Neural cell (in vitro differentiated cells): ENCODE measurements around the gene FGGY. TPM values are rescaled to one million over a fixed set of nuclear protein-coding genes. Genes with fewer than 3 reads are reported as not detected.

Source experiments
- H2AFZ ChIP-seq: fragments of 200-600, 300-800 bp; sonication (generic), shearing (Covaris generic); 2 replicates; pipeline ENCODE4 v1.6.0; 2014; ENCODE audit warnings: low read depth, mild to moderate bottlenecking, antibody characterized with exemption, low read length, moderate library complexity
- H3F3A ChIP-seq: fragments of 200-600 bp; shearing (Covaris generic); 2 replicates; pipeline ENCODE4 v1.6.1; 2016; ENCODE audit warnings: mild to moderate bottlenecking, moderate library complexity, mixed read lengths, antibody characterized with exemption, low read length; ENCODE audit not compliant: insufficient read depth, poor library complexity, severe bottlenecking
- H3K27ac ChIP-seq: fragments of 200-600, 300-800 bp; sonication (generic), shearing (Covaris generic); 2 replicates; pipeline ENCODE4 v1.5.1; 2014; ENCODE audit warnings: mild to moderate bottlenecking, low read length, moderate library complexity
- H3K27me3 ChIP-seq: fragments of 300-800, 200-600 bp; sonication (generic), shearing (Covaris generic); 2 replicates; pipeline ENCODE4 v1.6.0; 2014; ENCODE audit warnings: mild to moderate bottlenecking, low read depth, low read length, moderate library complexity; ENCODE audit not compliant: insufficient read depth
- H3K36me3 ChIP-seq: fragments of 300-800, 200-600 bp; sonication (generic), shearing (Covaris generic); 2 replicates; pipeline ENCODE4 v1.5.1; 2014; ENCODE audit warnings: mild to moderate bottlenecking, antibody characterized with exemption, low read length, moderate library complexity; ENCODE audit not compliant: insufficient read depth
- H3K4me2 ChIP-seq: fragments of 300-800, 200-600 bp; sonication (generic), shearing (Covaris generic); 2 replicates; pipeline ENCODE4 v1.6.0; 2014; ENCODE audit warnings: mild to moderate bottlenecking, low read length
- H3K4me3 ChIP-seq: fragments of 300-800, 200-600 bp; sonication (generic), shearing (Covaris generic); 2 replicates; pipeline ENCODE4 v1.5.1; 2014; ENCODE audit warnings: mild to moderate bottlenecking, low read length, moderate library complexity
- H3K79me2 ChIP-seq: fragments of 200-600 bp; shearing (Covaris generic); replicated peaks from 2 replicates; pipeline ENCODE4 v1.6.0; 2014; ENCODE audit warnings: mild to moderate bottlenecking, low read length, moderate library complexity; ENCODE audit not compliant: insufficient read depth
- H3K9ac ChIP-seq: fragments of 300-800, 200-600 bp; sonication (generic), shearing (Covaris generic); 2 replicates; pipeline ENCODE4 v1.6.1; 2016; ENCODE audit warnings: mild to moderate bottlenecking, low read length, mixed read lengths
- H3K9me2 ChIP-seq: fragments of 200-600 bp; shearing (Covaris generic); 2 replicates; pipeline ENCODE4 v1.6.1; 2016; ENCODE audit warnings: mild to moderate bottlenecking, low read length, mixed read lengths; ENCODE audit not compliant: insufficient read depth
- H3K9me3 ChIP-seq: fragments of 200-600, 300-800 bp; sonication (generic), shearing (Covaris generic); 2 replicates; pipeline ENCODE4 v1.6.1; 2016; ENCODE audit warnings: mild to moderate bottlenecking, mixed run types, low read length, moderate library complexity, mixed read lengths
- H4K20me1 ChIP-seq: fragments of 200-600 bp; shearing (Covaris generic); 2 replicates; pipeline ENCODE4 v1.6.1; 2016; ENCODE audit warnings: mild to moderate bottlenecking, mixed run types; ENCODE audit not compliant: insufficient read depth
- CTCF ChIP-seq: fragments of 450-650 bp; IDR thresholded peaks from 2 replicates; pipeline ENCODE4 v1.5.1; 2014; ENCODE audit warnings: antibody characterized with exemption, mild to moderate bottlenecking, moderate library complexity; ENCODE audit not compliant: poor library complexity, severe bottlenecking
- EP300 ChIP-seq: fragments of 450-650 bp; conservative IDR thresholded peaks from 2 replicates; pipeline ENCODE4 v1.6.1; 2014; ENCODE audit warnings: antibody characterized with exemption, mild to moderate bottlenecking, moderate library complexity; ENCODE audit not compliant: poor library complexity, severe bottlenecking
- EZH2 ChIP-seq: fragments of 200-600, 300-800 bp; shearing (Covaris generic), sonication (generic); IDR thresholded peaks from 2 replicates; pipeline ENCODE4 v1.6.1; 2014; ENCODE audit warnings: antibody characterized with exemption, low read length, borderline replicate concordance, mild to moderate bottlenecking; ENCODE audit not compliant: insufficient read depth, poor library complexity, severe bottlenecking
- MXI1 ChIP-seq: fragments of 450-650 bp; conservative IDR thresholded peaks from 2 replicates; pipeline ENCODE4 v1.6.1; 2014; ENCODE audit warnings: antibody characterized with exemption, mild to moderate bottlenecking; ENCODE audit not compliant: poor library complexity, severe bottlenecking
- POLR2AphosphoS5 ChIP-seq: IDR thresholded peaks from 2 replicates; pipeline ENCODE4 v1.6.1; 2012
- RAD21 ChIP-seq: fragments of 450-650 bp; conservative IDR thresholded peaks from 2 replicates; pipeline ENCODE4 v1.6.1; 2014; ENCODE audit warnings: antibody characterized with exemption, mild to moderate bottlenecking, moderate library complexity
- REST ChIP-seq: IDR thresholded peaks from 2 replicates; pipeline ENCODE4 v1.6.1; 2012; ENCODE audit warnings: borderline replicate concordance
- SMC3 ChIP-seq: fragments of 450-650 bp; conservative IDR thresholded peaks from 2 replicates; pipeline ENCODE4 v1.6.1; 2014; ENCODE audit warnings: antibody characterized with exemption, mild to moderate bottlenecking, moderate library complexity; ENCODE audit not compliant: poor library complexity
- TAF1 ChIP-seq: IDR thresholded peaks from 2 replicates; pipeline ENCODE4 v1.6.1; 2012; ENCODE audit warnings: low read depth
- polyA plus RNA-seq: library from polyadenylated mRNA; depleted of rRNA; stranded (reverse); fragments of >200 nt; gene quantifications from 2 replicates; pipeline ENCODE4 v1.2.3, GENCODE V29; 2014

Gene FGGY
- polyA plus RNA-seq, 1 donor from 2014 or later = 7.4 TPM

- TF ChIP-seq CTCF = no peak
Observed at GRCh38 chr1:59333626-59334277, 36.9 kb downstream of the FGGY start (continued).

GRCh38 chr1:59340411-59341307 is 43.8 kb downstream of the FGGY start:
- TF ChIP-seq RAD21 = no peak
- TF ChIP-seq SMC3 = no peak
- H4K20me1 ChIP-seq = no peaks in the 10 kb centered on the region

GRCh38 chr1:59342801-59343575 is 46.1 kb downstream of the FGGY start:
- no peak overlapping the region for H3K4me2 ChIP-seq
- no peak overlapping the region for H3K9ac ChIP-seq
- no peaks in the 10 kb centered on the region for H3K27me3 ChIP-seq
- H3K36me3 ChIP-seq = no peaks in the 10 kb centered on the region
- H3K9me2 ChIP-seq = no peaks in the 10 kb centered on the region
- H3K27ac ChIP-seq = no peak overlapping the region
- no peak overlapping the region for H3K4me3 ChIP-seq
- H4K20me1 ChIP-seq = no peaks in the 10 kb centered on the region
- H2AFZ ChIP-seq = no peak overlapping the region
- TF ChIP-seq RAD21 (no peak), REST (no peak), TAF1 (no peak), CTCF (no peak), EP300 (no peak), MXI1 (no peak), POLR2AphosphoS5 (no peak), SMC3 (no peak), EZH2 (no peak)
- H3F3A ChIP-seq = no peaks in the 10 kb centered on the region
- no peaks in the 10 kb centered on the region for H3K79me2 ChIP-seq
- H3K9me3 ChIP-seq = no peaks in the 10 kb centered on the region

More at GRCh38 chr1:59340411-59341307, 43.8 kb downstream of the FGGY start:
- no peak overlapping the region for H3K4me2 ChIP-seq
- no peaks in the 10 kb centered on the region for H3K36me3 ChIP-seq
- H3K9me2 ChIP-seq = no peaks in the 10 kb centered on the region
- no peak overlapping the region for H2AFZ ChIP-seq
- no peaks in the 10 kb centered on the region for H3K79me2 ChIP-seq
- no peak overlapping the region for H3K27ac ChIP-seq
- H3K4me3 ChIP-seq = no peak overlapping the region
- H3F3A ChIP-seq = no peaks in the 10 kb centered on the region
- H3K9me3 ChIP-seq = peaks cover 2% of the 10 kb centered on the region
- H3K9ac ChIP-seq = no peak overlapping the region
- no peaks in the 10 kb centered on the region for H3K27me3 ChIP-seq
